Measurements from ENCODE around the gene SHOC2.

The SHOC2 gene

GRCh38 chr10:110960333-110960712 is 40.9 kb downstream of the SHOC2 start:
- TF ChIP-seq CTCF (IDR thresholded peaks at IDR 0.05; ENCODE audit: control insufficient read depth, extremely low read depth, insufficient read depth): no peak
- no peak overlapping the region for H3K4me3 ChIP-seq (ENCODE audit: low read depth, low read length)
- DNase-seq (ENCODE audit: low read depth): no peak

GRCh38 chr10:110962443-110962842 is 43.0 kb downstream of the SHOC2 start:
- no peak for TF ChIP-seq CTCF (IDR thresholded peaks at IDR 0.05; ENCODE audit: control insufficient read depth, extremely low read depth, insufficient read depth)
- DNase-seq (ENCODE audit: low read depth): no peak
- H3K4me3 ChIP-seq (ENCODE audit: low read depth, low read length): no peak overlapping the region

GRCh38 chr10:110963162-110963561 is 43.8 kb downstream of the SHOC2 start:
- TF ChIP-seq CTCF (IDR thresholded peaks at IDR 0.05; ENCODE audit: control insufficient read depth, extremely low read depth, insufficient read depth): no peak
- no peak overlapping the region for H3K4me3 ChIP-seq (ENCODE audit: low read depth, low read length)
- no peak for DNase-seq (ENCODE audit: low read depth)

- no peak overlapping the region for H3K4me3 ChIP-seq (ENCODE audit: low read depth, low read length)
- no peak for DNase-seq (ENCODE audit: low read depth)
- TF ChIP-seq CTCF (IDR thresholded peaks at IDR 0.05; ENCODE audit: control insufficient read depth, extremely low read depth, insufficient read depth): no peak
These were observed 45.3 kb downstream of the SHOC2 start for GRCh38 chr10:110964681-110965080.

- H3K4me3 ChIP-seq (ENCODE audit: low read depth, low read length): no peak overlapping the region
- DNase-seq (ENCODE audit: low read depth): no peak
- TF ChIP-seq CTCF (IDR thresholded peaks at IDR 0.05; ENCODE audit: control insufficient read depth, extremely low read depth, insufficient read depth): no peak
These were observed 45.8 kb downstream of the SHOC2 start for GRCh38 chr10:110965216-110965615.

GRCh38 chr10:110966146-110966545 is 46.7 kb downstream of the SHOC2 start:
- DNase-seq (ENCODE audit: low read depth): no peak
- no peak overlapping the region for H3K4me3 ChIP-seq (ENCODE audit: low read depth, low read length)
- TF ChIP-seq CTCF (IDR thresholded peaks at IDR 0.05; ENCODE audit: control insufficient read depth, extremely low read depth, insufficient read depth): no peak

- DNase-seq (ENCODE audit: low read depth): no peak
- TF ChIP-seq CTCF (IDR thresholded peaks at IDR 0.05; ENCODE audit: control insufficient read depth, extremely low read depth, insufficient read depth): no peak
- H3K4me3 ChIP-seq (ENCODE audit: low read depth, low read length): no peak overlapping the region
These were observed 47.7 kb downstream of the SHOC2 start for GRCh38 chr10:110967009-110967630.
